ENCODE measurements around the gene LRP1B. TPM values are rescaled to one million over a fixed set of nuclear protein-coding genes. Genes with fewer than 3 reads are reported as not detected.

The LRP1B gene
- total RNA-seq, 1 donor from 2014 or later: 8.8 TPM

DNA sequence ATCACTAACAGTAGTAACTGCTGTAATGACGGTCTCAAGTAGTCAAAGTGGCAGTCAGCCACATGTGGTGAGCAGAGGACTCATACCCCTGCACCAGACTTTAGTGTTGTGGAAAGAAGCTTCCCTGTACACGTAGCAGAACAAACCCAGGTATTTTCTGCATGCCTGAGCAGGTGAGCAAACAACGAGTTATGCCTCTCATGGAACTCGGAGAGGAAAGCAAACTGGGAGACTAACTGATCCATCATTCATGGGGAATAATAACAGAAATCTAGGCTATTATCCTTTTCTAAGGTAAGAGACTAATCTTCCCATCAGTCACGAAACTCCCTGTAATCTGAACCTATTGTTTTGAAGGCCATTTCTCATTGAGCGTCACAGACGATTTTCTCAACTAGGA lies 1855.4 kb downstream of the LRP1B start:
- intact Hi-C loops (cut with DNase I): no loop called here
- Histone ChIP-seq H3K9me3 (no peaks in the 10 kb centered on the region), H3K4me3 (no peak overlapping the region), H3K27me3 (no peaks in the 10 kb centered on the region), H3K4me1 (no peaks in the 10 kb centered on the region), H3K27ac (no peak overlapping the region), H3K36me3 (no peaks in the 10 kb centered on the region)
- TF ChIP-seq POLR2A (IDR thresholded peaks at IDR 0.05): no peak
- no peak for TF ChIP-seq POLR2AphosphoS5 (IDR thresholded peaks at IDR 0.05; ENCODE audit: insufficient read depth in 1 of 2, low read depth in 1 of 2)
- TF ChIP-seq, protein P1, sequence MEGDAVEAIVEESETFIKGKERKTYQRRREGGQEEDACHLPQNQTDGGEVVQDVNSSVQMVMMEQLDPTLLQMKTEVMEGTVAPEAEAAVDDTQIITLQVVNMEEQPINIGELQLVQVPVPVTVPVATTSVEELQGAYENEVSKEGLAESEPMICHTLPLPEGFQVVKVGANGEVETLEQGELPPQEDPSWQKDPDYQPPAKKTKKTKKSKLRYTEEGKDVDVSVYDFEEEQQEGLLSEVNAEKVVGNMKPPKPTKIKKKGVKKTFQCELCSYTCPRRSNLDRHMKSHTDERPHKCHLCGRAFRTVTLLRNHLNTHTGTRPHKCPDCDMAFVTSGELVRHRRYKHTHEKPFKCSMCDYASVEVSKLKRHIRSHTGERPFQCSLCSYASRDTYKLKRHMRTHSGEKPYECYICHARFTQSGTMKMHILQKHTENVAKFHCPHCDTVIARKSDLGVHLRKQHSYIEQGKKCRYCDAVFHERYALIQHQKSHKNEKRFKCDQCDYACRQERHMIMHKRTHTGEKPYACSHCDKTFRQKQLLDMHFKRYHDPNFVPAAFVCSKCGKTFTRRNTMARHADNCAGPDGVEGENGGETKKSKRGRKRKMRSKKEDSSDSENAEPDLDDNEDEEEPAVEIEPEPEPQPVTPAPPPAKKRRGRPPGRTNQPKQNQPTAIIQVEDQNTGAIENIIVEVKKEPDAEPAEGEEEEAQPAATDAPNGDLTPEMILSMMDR (IDR thresholded peaks at IDR 0.05): no peak
- no peak for DNase-seq (ENCODE audit: extremely low spot score in 2 of 2)

DNA sequence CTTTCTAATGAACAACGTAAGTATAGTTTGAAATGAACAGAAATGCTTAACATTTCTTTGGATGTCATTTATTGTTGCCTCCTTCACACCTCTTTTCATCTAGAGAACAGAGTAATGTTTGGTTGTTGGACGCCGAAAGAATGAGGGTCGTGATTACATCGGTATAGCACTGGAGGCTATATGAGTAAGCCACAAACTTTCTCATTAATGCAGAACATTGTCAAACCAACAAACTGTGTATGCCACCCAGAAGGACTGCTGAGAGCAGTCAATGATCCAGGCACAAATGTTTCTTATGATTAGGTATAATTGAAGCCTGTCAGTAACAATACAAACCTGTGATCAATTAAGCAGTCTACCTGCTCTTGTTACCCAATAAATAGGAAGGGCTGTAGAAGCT lies 1855.9 kb downstream of the LRP1B start:
- intact Hi-C loops (cut with DNase I): no loop called here
- no peak for DNase-seq (ENCODE audit: extremely low spot score in 2 of 2)
- H3K4me3 ChIP-seq: no peak overlapping the region
- no peaks in the 10 kb centered on the region for H3K27me3 ChIP-seq
- TF ChIP-seq, protein P1 (IDR thresholded peaks at IDR 0.05): no peak
- TF ChIP-seq POLR2AphosphoS5 (IDR thresholded peaks at IDR 0.05; ENCODE audit: insufficient read depth in 1 of 2, low read depth in 1 of 2) (no peak), POLR2A (IDR thresholded peaks at IDR 0.05) (no peak)
- no peaks in the 10 kb centered on the region for H3K9me3 ChIP-seq
- no peaks in the 10 kb centered on the region for H3K36me3 ChIP-seq
- H3K4me1 ChIP-seq: no peaks in the 10 kb centered on the region
- H3K27ac ChIP-seq: no peak overlapping the region

DNA sequence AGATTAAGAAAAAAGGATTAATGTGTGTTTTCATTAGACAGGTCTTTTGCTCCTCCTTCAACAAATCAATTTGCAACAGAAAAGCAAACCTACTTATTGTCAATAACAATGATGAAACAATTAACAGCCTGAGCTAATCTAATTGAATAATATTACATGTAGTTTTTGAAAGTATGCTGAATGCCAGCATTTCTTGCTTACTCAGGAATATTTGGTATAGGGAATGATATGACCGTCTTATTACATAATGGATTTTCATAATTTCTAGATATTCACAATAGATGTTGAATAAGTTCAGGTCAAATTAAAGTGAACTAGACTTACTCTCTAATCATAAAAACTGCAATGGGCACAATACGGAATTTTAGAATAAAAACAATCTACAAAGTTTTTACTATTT lies 1856.9 kb downstream of the LRP1B start:
- H3K27me3 ChIP-seq: no peaks in the 10 kb centered on the region
- intact Hi-C loops (cut with DNase I): no loop called here
- H3K4me1 ChIP-seq: no peaks in the 10 kb centered on the region
- no peak for DNase-seq (ENCODE audit: extremely low spot score in 2 of 2)
- H3K9me3 ChIP-seq: no peaks in the 10 kb centered on the region
- H3K4me3 ChIP-seq: no peak overlapping the region
- no peak overlapping the region for H3K27ac ChIP-seq
- TF ChIP-seq, protein P1 (IDR thresholded peaks at IDR 0.05): no peak
- TF ChIP-seq POLR2A (IDR thresholded peaks at IDR 0.05) (no peak), POLR2AphosphoS5 (IDR thresholded peaks at IDR 0.05; ENCODE audit: insufficient read depth in 1 of 2, low read depth in 1 of 2) (no peak)
- H3K36me3 ChIP-seq: no peaks in the 10 kb centered on the region

DNA sequence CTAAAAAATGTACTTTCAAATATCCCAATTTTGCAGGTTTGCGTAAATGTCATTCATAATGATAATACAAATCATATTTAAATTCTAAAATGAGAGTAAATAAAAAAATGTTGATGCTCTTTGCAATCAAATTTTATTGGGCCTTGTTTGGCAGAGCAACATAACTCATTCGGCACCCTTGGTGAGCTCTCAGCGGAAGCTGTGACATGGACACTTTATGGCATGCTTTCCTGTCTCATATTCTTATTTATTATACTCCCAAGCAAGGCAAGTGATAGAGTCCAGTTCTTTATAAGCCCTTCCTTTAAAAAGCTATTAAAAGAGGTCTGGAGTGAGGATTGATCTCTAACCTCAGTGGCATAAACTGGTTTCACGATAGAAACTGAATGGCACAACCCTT lies 1857.4 kb downstream of the LRP1B start:
- DNase-seq (ENCODE audit: extremely low spot score in 2 of 2): no peak
- Histone ChIP-seq H3K27ac (no peak overlapping the region), H3K9me3 (no peaks in the 10 kb centered on the region), H3K36me3 (no peaks in the 10 kb centered on the region), H3K4me1 (no peaks in the 10 kb centered on the region), H3K4me3 (no peak overlapping the region), H3K27me3 (no peaks in the 10 kb centered on the region)
- intact Hi-C loops (cut with DNase I): no loop called here
- TF ChIP-seq, protein P1 (IDR thresholded peaks at IDR 0.05): no peak
- TF ChIP-seq POLR2AphosphoS5 (IDR thresholded peaks at IDR 0.05; ENCODE audit: insufficient read depth in 1 of 2, low read depth in 1 of 2): no peak
- no peak for TF ChIP-seq POLR2A (IDR thresholded peaks at IDR 0.05)

DNA sequence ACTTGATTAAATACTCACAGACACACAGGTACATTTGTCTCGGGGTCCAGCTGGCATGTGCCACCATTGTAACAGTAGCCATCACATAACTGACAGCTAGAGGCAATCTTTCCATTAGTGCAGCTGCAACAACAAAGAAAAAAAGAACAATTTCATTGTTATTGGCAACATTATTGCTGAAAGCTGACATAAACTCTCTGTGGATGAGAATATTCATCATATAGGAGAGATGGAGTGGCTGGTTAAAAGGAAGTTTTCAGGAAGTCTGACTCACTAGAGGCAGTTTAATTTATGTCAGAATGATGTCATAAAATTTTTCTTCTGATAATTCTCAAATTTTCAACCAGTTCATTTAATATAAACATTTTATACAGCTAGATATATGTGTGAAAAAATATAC lies 1860.6 kb downstream of the LRP1B start:
- DNase-seq (ENCODE audit: extremely low spot score in 2 of 2): no peak
- no peaks in the 10 kb centered on the region for H3K36me3 ChIP-seq
- no peaks in the 10 kb centered on the region for H3K4me1 ChIP-seq
- no peak overlapping the region for H3K27ac ChIP-seq
- H3K9me3 ChIP-seq: no peaks in the 10 kb centered on the region
- intact Hi-C loops (cut with DNase I): no loop called here
- no peaks in the 10 kb centered on the region for H3K27me3 ChIP-seq
- no peak overlapping the region for H3K4me3 ChIP-seq
- TF ChIP-seq, protein P1 (IDR thresholded peaks at IDR 0.05): no peak
- TF ChIP-seq POLR2A (IDR thresholded peaks at IDR 0.05) (no peak), POLR2AphosphoS5 (IDR thresholded peaks at IDR 0.05; ENCODE audit: insufficient read depth in 1 of 2, low read depth in 1 of 2) (no peak)

All from vagina (tissue), 2 donors.